ENCODE results near the gene PISD. TPM values are rescaled to one million over a fixed set of nuclear protein-coding genes. Genes with fewer than 3 reads are reported as not detected.

PISD gene
- total RNA-seq, 3 donors from 2014 or later (not counting 1 experiment from before 2014, with no cell fraction given): 36.0 to 52.1 (median 47.8) TPM

DNA sequence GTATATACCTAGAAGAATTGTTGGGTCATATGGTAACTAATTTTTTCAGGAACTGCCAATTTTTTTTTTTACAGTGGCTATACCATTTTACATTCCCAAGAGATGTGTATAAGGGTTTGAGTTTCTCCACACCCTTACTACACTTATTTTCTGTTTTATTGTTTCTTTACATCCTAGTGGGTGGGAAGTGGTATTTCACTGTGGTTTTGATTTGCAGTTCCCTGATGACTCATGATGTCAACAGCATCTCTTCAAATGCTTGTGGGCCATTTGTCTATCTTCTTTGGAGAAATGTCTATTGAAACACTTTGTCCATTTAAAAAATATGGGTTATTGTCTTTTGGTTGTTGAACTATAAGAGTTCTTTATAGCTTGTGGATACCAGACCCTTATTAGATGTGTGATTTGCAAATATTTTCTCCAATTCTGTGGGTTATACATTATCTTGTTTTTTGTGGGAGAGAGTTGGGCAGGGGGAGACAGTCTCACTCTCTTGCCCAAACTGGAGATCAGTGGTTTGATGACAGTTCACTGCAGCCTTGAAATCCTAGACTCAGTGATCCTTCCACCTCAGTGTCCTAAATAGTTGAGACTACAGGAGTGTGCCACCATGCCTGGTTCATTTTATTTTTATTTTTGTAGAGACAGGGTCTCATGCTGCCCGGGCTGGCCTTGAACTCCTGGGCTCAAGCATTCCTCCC is 30.3 kb upstream of the PISD start:
- H3K27me3 Mint-ChIP-seq (ENCODE audit: low read depth in 2 of 2): no peaks in the 10 kb centered on the region
- peak overlapping the region; percentile 56 for H3K27ac ChIP-seq (ENCODE audit: low read length)
- H3K36me3 Mint-ChIP-seq: no peaks in the 10 kb centered on the region
- 91% methylated on average over 1 of the region's 1 CpG for WGBS (ENCODE audit: insufficient coverage)
- peaks cover 16% of the 10 kb centered on the region for H3K36me3 ChIP-seq (ENCODE audit: control insufficient read depth, insufficient read depth, low read length)
- H3K4me3 ChIP-seq (ENCODE audit: low read length): no peak overlapping the region
- peaks cover 30% of the 10 kb centered on the region for H3K4me1 ChIP-seq (ENCODE audit: control insufficient read depth, insufficient read depth, low read length)
- peak overlapping the region; percentile 59 for H3K4me3 Mint-ChIP-seq
- ATAC-seq (peak; percentile 73 to 96 (median 92)), DNase-seq (peak in 1 of 2 donors; percentile 50)
- intact Hi-C loops (cut with micrococcal nuclease): no loop called here
- no peaks in the 10 kb centered on the region for H3K9me3 Mint-ChIP-seq
- H3K9me3 ChIP-seq (ENCODE audit: control insufficient read depth, insufficient read depth, low read length): no peaks in the 10 kb centered on the region
- peak overlapping the region; percentile 92 to 94 for H3K27ac Mint-ChIP-seq
- TF ChIP-seq, protein P1, sequence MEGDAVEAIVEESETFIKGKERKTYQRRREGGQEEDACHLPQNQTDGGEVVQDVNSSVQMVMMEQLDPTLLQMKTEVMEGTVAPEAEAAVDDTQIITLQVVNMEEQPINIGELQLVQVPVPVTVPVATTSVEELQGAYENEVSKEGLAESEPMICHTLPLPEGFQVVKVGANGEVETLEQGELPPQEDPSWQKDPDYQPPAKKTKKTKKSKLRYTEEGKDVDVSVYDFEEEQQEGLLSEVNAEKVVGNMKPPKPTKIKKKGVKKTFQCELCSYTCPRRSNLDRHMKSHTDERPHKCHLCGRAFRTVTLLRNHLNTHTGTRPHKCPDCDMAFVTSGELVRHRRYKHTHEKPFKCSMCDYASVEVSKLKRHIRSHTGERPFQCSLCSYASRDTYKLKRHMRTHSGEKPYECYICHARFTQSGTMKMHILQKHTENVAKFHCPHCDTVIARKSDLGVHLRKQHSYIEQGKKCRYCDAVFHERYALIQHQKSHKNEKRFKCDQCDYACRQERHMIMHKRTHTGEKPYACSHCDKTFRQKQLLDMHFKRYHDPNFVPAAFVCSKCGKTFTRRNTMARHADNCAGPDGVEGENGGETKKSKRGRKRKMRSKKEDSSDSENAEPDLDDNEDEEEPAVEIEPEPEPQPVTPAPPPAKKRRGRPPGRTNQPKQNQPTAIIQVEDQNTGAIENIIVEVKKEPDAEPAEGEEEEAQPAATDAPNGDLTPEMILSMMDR (IDR thresholded peaks at IDR 0.05): no peak
- H3K27me3 ChIP-seq (ENCODE audit: control insufficient read depth, insufficient read depth, low read length): no peaks in the 10 kb centered on the region
- peaks cover 31 to 35% of the 10 kb centered on the region in 2 donors for H3K4me1 Mint-ChIP-seq

DNA sequence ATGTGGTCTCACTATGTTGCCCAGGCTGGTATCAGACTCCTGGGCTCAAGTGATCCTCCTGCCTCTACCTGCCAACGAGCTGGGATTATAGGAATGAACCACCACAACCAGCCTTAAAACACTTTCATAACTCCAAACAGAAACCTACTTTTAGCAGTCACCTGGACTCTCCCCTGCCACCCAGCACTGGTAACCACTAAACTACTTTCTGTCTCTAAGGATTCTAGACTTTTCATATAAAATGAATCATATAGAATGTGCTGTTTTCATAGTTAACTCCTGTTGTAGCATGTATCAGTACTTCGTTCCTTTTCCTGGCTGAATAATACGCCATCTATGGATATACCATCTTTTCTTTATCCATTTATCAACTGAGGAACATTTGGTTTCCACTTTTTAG is 29.4 kb upstream of the PISD start:
- no peaks in the 10 kb centered on the region for H3K27me3 Mint-ChIP-seq (ENCODE audit: low read depth in 2 of 2)
- H3K36me3 Mint-ChIP-seq: no peaks in the 10 kb centered on the region

DNA sequence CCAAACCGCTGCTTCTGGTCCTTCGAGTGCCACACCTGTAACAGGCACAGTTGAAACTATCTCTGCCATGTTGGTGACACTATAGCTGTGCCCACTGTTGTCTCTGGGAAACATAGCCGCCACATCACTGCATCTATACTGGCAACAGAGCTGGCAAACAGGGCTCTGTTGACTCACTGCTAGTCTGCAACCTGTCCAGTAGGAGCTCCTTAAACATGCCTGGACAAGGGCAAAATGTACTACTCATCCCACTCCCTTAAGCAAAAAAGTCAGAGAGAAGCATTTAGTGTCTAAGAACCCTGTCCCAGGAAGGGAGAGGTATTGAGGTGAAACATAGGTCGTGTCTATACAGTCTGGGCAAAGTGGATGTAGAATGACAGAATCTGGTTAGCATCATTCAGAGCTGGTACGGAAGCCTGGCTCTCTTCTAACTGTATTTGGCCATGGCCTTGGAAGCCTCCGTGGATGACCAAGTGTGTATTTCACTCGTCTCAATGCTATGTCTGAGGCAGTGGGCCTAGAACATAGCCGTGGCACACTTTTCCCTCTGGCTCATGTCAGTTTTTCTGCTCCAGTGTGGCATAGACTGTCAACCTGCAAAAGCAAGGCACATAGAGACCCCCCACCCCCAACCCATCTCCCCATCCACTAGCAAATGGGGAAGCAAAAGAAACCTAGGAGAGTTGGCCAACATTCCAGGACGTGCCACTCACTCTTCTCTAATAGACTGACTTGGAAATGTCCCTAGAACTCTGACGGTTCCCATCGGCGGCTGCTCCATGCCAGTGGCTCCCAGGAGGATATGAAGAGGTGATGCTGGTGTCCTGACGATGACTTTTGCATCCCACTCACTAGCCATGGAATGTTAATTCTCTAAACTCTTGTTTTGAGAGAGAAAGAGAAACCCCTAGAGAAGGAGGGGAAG is 21.4 kb upstream of the PISD start:
- DNase-seq (no peak), ATAC-seq (no peak)
- Histone ChIP-seq H3K36me3 (ENCODE audit: control insufficient read depth, insufficient read depth, low read length) (peaks cover 25% of the 10 kb centered on the region), H3K27ac (ENCODE audit: low read length) (no peak overlapping the region), H3K9me3 (ENCODE audit: control insufficient read depth, insufficient read depth, low read length) (no peaks in the 10 kb centered on the region), H3K4me3 (ENCODE audit: low read length) (no peak overlapping the region), H3K4me1 (ENCODE audit: control insufficient read depth, insufficient read depth, low read length) (no peaks in the 10 kb centered on the region), H3K27me3 (ENCODE audit: control insufficient read depth, insufficient read depth, low read length) (no peaks in the 10 kb centered on the region)
- Mint-ChIP-seq H3K4me3 (no peak overlapping the region), H3K4me1 (peaks cover 0 to 6% of the 10 kb centered on the region in 2 donors), H3K27ac (peak overlapping the region in 1 of 2 donors; percentile 35), H3K36me3 (peaks cover 17% of the 10 kb centered on the region), H3K27me3 (ENCODE audit: low read depth in 2 of 2) (no peaks in the 10 kb centered on the region), H3K9me3 (no peaks in the 10 kb centered on the region)
- 95% methylated on average over 9 of the region's 13 CpGs for WGBS (ENCODE audit: insufficient coverage)
- TF ChIP-seq, protein P1 (IDR thresholded peaks at IDR 0.05): no peak
- intact Hi-C loops (cut with micrococcal nuclease): no loop called here

More for the DNA sequence above, 29.4 kb upstream of the PISD start:
- Histone ChIP-seq H3K27ac (ENCODE audit: low read length) (no peak overlapping the region), H3K9me3 (ENCODE audit: control insufficient read depth, insufficient read depth, low read length) (no peaks in the 10 kb centered on the region), H3K27me3 (ENCODE audit: control insufficient read depth, insufficient read depth, low read length) (no peaks in the 10 kb centered on the region), H3K4me3 (ENCODE audit: low read length) (no peak overlapping the region), H3K4me1 (ENCODE audit: control insufficient read depth, insufficient read depth, low read length) (peaks cover 29% of the 10 kb centered on the region), H3K36me3 (ENCODE audit: control insufficient read depth, insufficient read depth, low read length) (peaks cover 12% of the 10 kb centered on the region)
- H3K27ac Mint-ChIP-seq: peak overlapping the region; percentile 92 to 94
- H3K4me3 Mint-ChIP-seq: no peak overlapping the region
- intact Hi-C loops (cut with micrococcal nuclease): no loop called here
- no peak for ATAC-seq
- TF ChIP-seq, protein P1 (IDR thresholded peaks at IDR 0.05): no peak
- no peaks in the 10 kb centered on the region for H3K9me3 Mint-ChIP-seq
- no peak for DNase-seq
- 97% methylated on average over 3 of the region's 3 CpGs for whole genome bisulfite sequencing (ENCODE audit: insufficient coverage)
- H3K4me1 Mint-ChIP-seq: peaks cover 31 to 35% of the 10 kb centered on the region in 2 donors

Data from natural killer cell (primary cell).